CD4-positive, alpha-beta T cell treated with Interleukin-4 for 4 hours (primary cell): Measurements from ENCODE around the gene FXYD2.

ENCODE experiments used
- DNase-seq: peaks from one replicate; pipeline ENCODE4 v3.0.0-alpha.2; 2020

Gene FXYD2

DNA sequence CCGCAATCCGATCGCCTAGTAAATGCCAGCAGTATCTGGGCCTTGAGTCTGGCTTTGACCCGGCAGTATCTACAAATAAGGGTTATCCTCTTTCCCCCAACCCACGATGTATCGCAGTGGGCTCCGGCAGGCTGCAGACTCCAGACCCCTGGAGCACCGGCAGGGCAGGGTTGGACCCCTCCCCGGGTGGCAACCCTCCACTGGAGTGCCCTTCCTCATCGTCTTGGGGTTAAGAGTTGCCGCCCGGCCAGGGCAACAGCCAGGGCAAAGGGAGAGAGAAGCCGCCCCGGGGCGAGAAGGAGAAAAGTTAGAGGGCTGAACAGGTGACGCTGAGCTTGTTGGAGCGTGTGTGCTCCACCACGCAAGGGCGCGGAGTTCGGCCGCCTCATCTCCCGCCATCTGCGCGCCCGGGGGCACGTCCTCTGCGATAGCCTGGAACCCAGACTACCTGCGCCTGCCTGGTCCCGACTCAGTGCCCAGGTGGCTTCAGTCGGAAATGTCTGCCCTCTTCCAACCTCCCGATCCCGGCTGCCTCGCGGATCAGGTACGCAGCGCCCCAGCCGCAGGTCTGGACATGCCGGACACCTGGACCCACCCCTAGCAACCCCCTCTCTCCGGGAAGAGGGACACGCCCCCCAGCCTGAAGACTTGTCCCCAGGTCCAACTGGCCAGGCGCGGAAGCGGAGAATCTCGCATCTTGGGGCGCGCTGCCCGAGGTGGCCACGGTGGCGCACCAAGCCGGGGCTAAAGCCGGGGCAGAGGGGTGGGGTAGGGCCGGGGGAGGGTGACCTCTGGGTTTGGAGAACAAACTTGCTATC, 28.7 kb downstream of the FXYD2 start:
- DNase-seq: no peak

DNA sequence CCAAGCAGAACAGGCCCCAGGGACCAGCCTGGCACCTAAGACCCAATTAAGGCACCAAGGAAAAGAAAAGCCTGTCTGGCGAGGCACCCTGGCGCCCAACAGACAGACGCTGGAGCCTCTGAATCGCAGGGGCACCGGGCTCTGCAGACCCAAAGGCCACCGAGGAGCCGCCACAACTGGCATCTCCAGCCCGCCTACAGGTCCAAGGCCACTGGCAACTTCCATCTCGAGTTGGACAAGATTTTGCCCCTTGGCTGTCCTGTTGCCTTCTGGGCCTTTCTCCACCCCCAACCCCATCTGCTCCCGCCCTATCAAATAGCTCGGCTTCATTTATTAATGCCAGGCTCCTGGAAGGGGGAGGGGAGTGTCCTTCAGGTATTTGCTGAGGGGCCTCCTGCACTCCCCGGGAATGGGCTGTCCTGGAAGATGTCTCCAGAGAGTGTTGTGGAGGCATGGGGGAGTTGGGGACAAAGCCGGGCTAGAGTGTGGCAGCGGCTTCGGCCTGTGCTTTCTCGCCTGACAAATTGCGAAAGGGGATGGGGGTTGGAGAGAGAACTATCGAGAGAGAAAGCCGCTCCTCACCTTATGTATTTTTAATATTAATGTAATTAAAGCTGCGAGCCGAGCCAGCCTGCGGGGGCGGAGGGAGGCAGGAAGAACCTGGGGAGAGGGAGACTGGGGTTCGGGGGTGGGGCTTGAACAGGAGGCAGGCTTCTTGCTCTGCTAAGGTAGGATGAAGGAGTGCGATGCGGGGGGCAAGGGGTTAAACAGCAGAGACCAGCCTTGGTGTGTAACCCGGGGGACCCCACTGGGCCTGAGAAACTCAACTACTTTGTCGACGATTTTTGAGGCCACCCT, 29.5 kb downstream of the FXYD2 start:
- DNase-seq: no peak

DNA sequence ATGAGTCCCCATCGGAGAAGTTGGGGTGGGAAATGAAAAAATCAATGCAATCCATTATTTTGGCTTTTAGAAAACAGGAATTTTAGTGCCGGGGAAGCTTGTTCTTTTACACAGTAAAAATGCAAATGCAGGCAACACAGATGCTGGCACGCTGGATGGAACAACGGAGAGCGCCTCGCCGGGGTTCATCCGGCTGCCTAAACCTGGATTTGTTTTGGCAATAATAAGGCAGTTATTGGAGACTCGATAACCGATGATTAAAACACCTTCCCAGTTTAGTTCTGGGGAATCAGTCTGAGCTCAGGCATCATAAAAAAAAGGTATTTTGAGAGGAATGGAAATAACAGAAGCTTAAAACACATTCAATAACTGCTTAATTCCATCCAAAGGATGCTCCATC, 30.4 kb downstream of the FXYD2 start:
- DNase-seq: no peak

DNA sequence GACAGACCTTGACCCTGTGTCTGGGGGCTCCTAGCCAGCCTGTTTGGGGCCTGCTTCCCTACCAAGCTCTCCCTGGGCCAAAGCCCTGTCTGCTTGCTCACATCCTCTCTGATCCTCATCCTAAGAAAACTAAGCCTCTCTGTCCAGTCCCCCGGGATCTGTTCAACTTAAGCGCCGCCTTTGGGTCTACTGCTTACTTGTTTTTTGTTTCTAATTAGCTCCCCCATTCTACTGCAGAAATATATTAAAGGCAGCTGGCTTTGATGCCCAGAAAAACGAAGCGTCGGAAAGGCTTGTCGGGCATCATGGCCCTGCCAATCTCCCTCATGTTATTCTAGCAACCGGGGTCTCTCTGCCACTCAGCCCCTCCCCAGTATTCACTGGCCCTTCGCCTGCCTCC, 31.0 kb downstream of the FXYD2 start:
- no peak for DNase-seq

DNA sequence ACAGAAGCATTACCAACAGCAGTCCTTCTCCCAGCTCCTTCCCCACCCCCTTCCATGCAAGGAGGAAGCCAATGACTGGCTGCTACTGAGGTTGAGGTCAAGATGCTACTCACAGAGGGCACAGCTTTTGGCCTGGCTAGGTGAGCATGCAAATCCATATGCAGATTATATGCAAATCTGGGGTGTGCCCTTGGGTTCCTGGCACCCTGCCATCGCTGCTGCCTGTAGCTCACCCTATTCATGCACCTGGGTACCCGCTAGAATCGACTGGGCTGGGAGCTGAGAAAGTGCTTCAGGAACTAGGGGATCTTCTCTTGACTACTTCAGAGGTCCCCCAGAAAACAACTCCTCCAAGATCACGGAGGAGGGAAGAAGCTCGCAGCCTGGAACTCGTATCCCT, 31.6 kb downstream of the FXYD2 start:
- no peak for DNase-seq

DNA sequence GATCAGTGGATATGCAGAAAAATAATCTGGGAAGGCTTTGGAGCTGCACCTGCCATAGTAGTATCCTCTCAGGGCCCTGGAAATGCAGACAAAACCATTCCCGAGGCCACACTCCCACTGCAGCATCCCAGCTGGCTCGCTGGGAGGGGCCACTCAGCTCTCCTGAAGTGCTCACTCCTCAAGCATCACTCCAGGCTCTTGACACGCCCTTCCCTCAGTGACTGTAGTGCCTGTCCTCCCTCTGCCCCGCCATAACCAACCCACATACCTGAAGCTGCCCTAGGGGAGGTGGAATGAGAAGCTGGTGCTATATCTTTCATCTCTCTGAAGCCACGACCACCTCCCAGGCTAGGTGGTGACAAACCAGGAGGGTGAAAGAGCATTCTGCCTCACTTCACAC, 32.3 kb downstream of the FXYD2 start:
- DNase-seq: no peak

DNA sequence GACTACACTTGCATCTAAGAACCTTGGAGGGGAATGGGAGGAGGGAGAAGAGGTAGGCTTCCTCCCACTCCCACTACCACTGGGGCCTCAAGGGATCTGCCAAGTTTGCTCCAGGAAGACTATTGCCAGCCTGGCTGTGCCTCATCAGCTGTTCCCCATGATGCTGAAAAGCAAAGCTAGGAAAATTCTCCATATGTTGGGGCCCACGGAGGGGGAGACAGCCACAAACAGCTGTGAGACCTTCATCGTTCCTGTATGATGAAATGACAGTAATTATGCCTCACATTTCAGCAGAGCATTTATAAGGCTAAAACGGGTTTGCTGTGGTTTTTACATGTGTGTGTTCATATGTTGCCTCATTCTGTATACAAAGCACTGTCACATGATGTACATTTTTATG, 34.3 kb downstream of the FXYD2 start:
- no peak for DNase-seq

DNA sequence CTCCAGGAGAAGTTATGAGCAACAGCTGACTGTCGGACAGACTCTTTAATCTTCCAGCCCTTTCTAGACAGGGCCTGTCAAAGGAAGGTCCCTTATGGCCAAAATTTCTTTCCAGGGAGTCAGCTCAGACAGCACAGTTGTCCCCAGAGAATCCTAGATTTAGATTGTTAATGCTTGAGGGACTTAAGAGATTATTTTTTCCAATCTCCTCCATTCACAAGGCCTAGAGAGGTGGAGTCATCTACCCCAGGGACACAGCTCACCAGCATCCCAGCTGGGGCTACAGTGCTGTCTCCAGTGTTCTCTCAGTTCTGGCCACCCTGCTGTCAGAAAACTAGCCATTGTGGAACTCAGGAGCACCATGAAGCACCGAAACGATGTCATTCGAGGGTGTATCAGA, 35.3 kb downstream of the FXYD2 start:
- DNase-seq: no peak

DNA sequence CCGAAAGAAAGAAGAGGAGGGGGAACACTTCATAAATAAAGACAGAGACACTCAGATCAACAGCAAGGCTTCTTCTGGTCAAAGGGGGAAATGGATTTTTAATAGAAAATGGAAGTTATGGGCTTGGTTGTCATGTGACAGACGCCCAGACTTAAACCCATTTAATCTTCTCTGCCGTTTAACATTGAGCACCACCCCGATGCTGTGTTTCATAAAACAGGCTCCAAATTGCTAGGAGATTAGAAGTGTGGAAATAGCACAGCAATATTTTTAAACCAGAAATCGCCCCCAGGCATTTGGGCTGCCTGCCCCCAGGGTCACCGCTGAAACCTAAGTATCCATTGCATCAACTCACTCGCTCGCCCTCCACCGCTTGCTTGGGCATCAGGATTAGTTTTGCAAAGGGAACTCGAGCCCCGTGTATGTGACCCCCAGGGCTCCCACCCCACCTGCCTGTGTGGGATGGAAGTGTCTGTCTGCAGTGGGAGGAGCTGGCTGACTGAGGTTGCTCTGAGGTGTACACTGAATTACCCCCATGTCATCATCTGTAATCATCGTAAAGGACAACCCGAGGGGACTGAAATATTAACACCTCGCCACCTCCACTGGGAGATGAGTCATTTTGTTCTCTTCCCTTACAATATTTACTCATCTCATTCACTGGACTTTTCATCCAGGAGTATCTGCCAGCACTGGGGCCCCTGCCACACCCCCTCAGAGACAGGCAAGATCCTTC, 38.2 kb downstream of the FXYD2 start:
- DNase-seq: no peak

DNA sequence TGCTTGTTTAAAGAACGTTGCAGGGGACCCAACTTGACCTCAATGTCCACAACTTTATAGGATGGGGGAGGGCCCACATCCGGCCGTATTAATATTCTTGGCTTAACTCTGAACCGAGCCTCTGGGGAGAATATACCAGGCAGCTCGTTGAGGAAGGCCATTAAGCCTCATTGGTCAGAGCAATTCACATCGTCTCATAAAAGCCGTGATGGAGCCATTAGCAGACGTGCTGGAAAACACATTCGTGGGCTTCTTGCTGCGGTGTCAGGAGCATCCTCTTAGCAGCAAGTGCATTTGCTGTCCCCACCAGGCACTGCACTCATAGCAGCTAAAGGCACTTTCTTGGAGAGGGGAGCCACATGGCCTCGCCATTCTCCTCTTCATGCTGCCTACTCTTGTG, 42.4 kb downstream of the FXYD2 start:
- DNase-seq: no peak

DNA sequence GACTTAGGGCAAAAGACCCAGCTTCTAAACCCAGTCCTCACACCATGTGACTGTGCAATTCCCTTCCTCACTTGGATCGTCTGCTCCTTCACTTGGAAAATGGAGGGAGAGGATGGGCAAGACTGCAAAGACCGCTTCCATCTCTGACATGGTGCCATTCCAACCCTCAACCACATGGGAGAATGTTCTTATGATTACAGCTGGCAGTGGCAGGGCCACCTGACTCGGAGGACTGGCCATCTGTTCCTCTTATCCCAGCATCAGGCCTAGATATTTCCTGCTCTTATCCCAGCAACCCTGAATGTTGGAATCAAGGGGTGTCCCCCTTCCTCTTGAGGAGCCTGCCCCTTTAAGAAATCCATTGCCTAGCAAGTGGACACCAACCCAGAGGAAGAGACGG, 42.9 kb downstream of the FXYD2 start:
- no peak for DNase-seq

DNA sequence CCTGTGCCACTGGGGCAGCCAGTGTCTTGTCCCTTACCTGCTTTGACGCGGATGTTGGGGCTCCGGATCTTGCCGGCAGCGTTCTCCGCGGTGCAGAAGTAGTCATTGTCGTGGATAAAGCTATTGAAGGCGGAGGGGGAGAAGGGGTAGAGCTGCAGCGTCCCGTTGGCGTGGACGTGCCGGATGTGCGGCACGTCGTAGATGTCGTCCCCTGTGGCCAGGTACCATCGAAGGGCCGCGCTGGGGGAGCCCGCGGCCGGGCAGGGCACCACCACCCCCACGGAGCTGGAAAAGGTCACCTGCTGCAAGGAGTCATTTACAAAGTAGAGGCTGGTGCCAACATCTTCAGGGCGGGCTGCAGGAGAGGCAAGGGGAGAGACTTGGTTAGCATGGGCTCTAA, 44.1 kb downstream of the FXYD2 start:
- no peak for DNase-seq

DNA sequence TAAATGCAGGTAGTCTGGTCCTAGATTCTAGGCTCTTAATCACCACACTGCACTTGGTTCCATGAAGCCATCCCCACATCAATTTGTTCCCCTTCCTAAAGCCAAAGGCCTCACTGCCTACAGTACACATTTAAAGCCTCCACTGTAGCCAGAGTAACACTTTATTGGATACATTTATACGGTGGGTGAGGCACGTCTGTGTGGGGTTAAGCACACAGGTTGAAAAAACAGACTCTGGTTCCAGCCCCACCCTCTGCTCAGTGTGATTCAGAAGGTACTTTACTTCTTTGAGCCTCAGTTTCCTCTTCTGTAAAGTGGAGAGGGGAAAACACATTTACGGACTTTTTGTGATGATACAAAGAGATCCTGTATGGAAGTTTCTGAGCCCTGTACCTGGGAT, 50.0 kb downstream of the FXYD2 start:
- no peak for DNase-seq

DNA sequence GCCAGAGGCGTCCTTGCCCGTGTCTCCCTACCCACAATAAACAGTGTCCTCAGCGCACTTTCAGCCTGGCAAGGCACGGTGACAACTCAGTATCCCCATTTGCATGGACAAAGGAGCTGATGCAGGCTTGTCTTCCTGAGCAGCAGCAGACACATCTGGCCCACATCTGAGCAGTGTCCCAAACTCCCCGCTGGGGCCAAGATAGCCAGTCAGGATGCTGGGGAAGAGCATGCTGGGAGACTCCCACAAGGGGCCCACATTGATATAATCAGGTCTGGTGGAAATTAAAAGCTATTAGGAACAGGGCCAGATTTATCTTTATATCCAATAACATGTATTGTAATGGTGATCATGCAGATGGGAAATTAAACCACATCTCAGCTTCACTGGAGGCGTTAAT, 52.2 kb downstream of the FXYD2 start:
- DNase-seq: no peak

DNA sequence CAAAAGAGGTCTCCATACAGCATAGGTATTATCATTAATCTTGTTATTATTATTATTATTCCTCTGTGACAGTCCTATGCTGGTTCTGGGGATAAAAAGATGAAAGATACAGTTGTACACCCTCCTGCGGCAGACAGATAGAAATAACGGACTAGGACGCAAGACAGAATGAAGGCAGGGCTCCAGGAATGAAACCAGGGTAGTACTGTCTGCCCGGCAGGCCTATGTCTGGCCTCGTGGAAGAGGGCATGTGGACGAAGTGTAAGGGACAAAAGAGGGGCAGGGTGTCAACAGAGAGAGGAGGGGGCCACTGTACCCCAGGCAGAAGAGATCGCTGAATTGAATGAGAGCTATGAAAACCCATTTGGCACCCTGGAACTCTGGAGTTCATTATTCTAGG, 52.7 kb downstream of the FXYD2 start:
- DNase-seq: no peak

DNA sequence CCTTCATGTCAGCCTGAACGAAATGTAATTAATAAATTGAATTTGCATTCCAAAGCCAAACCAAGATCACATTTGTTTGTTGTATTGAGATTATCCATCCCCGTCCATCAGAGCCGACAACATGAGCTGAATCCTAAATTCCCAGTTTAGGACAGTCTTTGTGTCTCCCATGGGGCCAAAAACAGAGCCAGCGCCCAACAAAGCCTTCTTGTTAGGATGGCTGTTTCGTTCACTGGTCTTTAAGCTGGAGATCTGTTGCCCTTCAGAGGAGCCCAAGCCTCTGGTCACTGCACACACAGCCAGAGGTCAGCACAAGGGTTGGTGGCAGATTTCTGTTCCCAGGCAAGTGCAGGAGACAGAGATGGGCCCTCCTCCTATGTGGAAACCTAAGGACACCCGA, 53.3 kb downstream of the FXYD2 start:
- DNase-seq: no peak

DNA sequence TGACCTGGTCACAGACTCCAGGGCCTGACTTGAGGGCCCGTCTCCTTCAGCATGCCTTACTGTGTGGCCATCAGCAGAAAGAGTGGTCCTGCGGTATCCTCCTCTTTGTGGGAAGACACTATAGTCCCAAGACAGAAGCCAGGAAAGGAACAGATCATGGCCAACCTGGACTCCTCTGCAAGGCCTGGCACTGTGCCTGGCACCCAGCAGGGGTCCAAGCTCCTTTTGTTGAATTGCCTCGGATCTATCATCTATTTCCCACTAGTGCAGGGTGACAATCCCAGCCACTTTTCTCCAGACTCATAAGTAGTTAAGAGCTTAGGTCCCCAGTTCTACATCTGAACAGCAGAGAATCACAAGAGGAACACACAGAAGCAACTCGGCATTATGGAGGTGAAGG, 54.5 kb downstream of the FXYD2 start:
- DNase-seq: no peak
